ENCODE results near the gene TM4SF20.
A peak's percentile ranks its signal among the peaks of the same experiment; 100 is the strongest.

Gene TM4SF20

DNA sequence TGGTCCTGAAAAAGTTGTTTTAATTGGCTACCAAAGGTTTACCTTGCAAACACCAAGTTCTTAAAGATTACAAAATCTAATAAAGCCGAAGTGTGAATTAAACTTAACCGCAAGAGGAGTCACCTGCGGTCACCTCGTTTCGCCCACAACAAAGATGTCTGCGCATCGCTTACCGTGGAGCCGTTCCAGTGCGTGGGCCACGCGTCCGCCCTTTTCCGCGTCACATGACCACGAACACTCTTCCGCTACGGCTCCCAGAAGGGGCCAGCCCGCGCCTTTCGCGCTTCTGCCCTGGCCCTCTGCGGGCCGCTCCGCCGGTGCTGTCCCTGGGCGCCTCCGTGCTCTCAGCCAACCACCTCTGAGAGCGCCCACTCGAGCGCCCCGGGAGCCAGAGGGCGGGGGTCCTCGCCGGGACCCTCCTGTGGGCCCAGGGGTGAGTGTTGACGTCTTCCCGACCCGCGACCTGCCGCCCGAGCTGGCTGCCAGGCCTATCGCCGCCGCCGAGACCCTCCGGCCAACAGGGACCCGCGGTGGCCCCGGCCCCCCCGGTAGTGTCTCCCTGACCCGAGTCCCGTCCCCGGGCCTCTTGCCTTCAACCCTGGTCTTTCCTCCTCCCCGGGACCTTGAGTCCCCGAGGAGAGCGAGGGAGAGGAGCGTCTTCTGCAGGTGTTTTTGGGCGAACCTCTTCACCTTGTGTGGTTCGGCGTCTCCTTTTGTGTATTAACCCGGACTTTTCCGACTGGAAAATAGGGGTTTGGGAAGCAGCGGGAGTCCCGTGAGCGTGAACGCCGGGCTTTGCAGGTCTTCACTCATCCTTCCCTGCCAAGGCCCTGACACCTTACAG, 53.9 kb downstream of the TM4SF20 start, which contains the start of gene MFF:
Gene MFF (plus strand): TSS at position 257 of the 844 bp plus-strand sequence. CDS start 5,415 bp downstream, outside the sequence.
- Histone ChIP-seq H3K27me3 (ENCODE audit: insufficient read depth, low read length) (no peaks in the 10 kb centered on the region), H3K4me1 (ENCODE audit: insufficient read depth, low read length, severe bottlenecking) (peaks cover 32% of the 10 kb centered on the region), H3K4me2 (ENCODE audit: low read length) (peak within 1 kb of the TSS; percentile 84), H4K20me1 (ENCODE audit: insufficient read depth, low read length) (no peaks in the 10 kb centered on the region), H2AFZ (ENCODE audit: low read length) (peak within 1 kb of the TSS; percentile 65; the same call in 1 of the 2 replicates), H3K4me3 (ENCODE audit: low read depth, low read length, poor library complexity, severe bottlenecking) (peak within 1 kb of the TSS; percentile 79), H3K9me3 (ENCODE audit: low read length) (0 out of 2 replicates have a peak, but pooled peaks cover 3% of the 10 kb centered on the region), H3K9me2 (ENCODE audit: low read depth, low read length) (no peaks in the 10 kb centered on the region), H3K27ac (ENCODE audit: low read depth, low read length, poor library complexity, severe bottlenecking) (peak within 1 kb of the TSS; percentile 31), H3K36me3 (ENCODE audit: insufficient read depth, low read length) (peaks cover 11% of the 10 kb centered on the region), H3F3A (ENCODE audit: insufficient read depth, low read length) (no peaks in the 10 kb centered on the region), H3K9ac (ENCODE audit: low read length) (peak within 1 kb of the TSS; percentile 88), H3K79me2 (ENCODE audit: insufficient read depth, low read length) (peaks cover 48% of the 10 kb centered on the region)
- no peak for TF ChIP-seq EZH2 (IDR thresholded peaks at IDR 0.05; ENCODE audit: borderline replicate concordance, low read length)
- TF ChIP-seq, protein P1, sequence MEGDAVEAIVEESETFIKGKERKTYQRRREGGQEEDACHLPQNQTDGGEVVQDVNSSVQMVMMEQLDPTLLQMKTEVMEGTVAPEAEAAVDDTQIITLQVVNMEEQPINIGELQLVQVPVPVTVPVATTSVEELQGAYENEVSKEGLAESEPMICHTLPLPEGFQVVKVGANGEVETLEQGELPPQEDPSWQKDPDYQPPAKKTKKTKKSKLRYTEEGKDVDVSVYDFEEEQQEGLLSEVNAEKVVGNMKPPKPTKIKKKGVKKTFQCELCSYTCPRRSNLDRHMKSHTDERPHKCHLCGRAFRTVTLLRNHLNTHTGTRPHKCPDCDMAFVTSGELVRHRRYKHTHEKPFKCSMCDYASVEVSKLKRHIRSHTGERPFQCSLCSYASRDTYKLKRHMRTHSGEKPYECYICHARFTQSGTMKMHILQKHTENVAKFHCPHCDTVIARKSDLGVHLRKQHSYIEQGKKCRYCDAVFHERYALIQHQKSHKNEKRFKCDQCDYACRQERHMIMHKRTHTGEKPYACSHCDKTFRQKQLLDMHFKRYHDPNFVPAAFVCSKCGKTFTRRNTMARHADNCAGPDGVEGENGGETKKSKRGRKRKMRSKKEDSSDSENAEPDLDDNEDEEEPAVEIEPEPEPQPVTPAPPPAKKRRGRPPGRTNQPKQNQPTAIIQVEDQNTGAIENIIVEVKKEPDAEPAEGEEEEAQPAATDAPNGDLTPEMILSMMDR (IDR thresholded peaks at IDR 0.05; ENCODE audit: low read length), result peak; percentile 56

DNA sequence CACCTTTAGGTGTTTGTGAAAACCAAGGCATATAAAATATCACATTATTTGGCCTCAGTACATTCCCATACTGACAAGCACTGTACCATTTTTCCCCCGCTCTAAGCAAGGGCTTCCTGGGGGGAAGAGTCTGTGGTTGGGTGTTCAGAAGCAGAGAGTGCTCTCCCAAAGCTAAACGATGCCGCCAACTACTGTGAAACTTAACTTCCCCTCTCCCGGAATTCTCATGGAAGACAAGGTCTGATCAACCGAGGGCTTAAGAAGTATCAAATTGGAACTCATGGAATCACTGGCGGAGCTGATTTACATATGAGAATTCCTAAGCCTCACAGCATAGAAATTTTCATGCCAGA, 54.5 kb downstream of the TM4SF20 start:
- Histone ChIP-seq H2AFZ (ENCODE audit: low read length) (peak overlapping the region; percentile 65; the same call in 1 of the 2 replicates), H4K20me1 (ENCODE audit: insufficient read depth, low read length) (no peaks in the 10 kb centered on the region), H3K4me1 (ENCODE audit: insufficient read depth, low read length, severe bottlenecking) (peaks cover 32% of the 10 kb centered on the region), H3K9me2 (ENCODE audit: low read depth, low read length) (no peaks in the 10 kb centered on the region), H3K27ac (ENCODE audit: low read depth, low read length, poor library complexity, severe bottlenecking) (no peak overlapping the region), H3K4me2 (ENCODE audit: low read length) (peak overlapping the region; percentile 84), H3F3A (ENCODE audit: insufficient read depth, low read length) (no peaks in the 10 kb centered on the region), H3K27me3 (ENCODE audit: insufficient read depth, low read length) (no peaks in the 10 kb centered on the region), H3K9ac (ENCODE audit: low read length) (peak overlapping the region; percentile 88), H3K9me3 (ENCODE audit: low read length) (0 out of 2 replicates have a peak, but pooled peaks cover 3% of the 10 kb centered on the region), H3K79me2 (ENCODE audit: insufficient read depth, low read length) (peaks cover 42% of the 10 kb centered on the region), H3K36me3 (ENCODE audit: insufficient read depth, low read length) (peaks cover 5% of the 10 kb centered on the region), H3K4me3 (ENCODE audit: low read depth, low read length, poor library complexity, severe bottlenecking) (peak overlapping the region; percentile 79)
- no peak for TF ChIP-seq EZH2 (IDR thresholded peaks at IDR 0.05; ENCODE audit: borderline replicate concordance, low read length)
- TF ChIP-seq, protein P1 (IDR thresholded peaks at IDR 0.05; ENCODE audit: low read length), result no peak

DNA sequence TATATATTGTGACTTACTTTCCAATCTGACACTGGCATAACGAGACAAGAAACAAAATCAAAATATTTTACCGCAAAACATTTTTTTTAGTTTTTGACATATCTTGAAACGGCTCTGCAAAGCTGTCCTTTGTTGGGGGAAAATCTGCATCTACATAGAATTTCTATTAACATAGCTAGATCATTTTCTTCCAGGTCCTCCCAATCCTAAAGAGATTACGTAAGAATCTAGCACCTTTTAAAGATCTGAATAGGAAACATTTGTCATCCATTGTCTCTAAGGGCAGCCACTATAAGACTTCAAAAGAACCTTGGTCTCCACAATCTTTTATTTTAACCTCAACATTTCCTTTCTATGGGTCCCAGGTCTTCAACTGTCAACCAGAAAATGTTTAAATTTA, 55.3 kb downstream of the TM4SF20 start:
- Histone ChIP-seq H3K4me3 (ENCODE audit: low read depth, low read length, poor library complexity, severe bottlenecking) (no peak overlapping the region), H2AFZ (ENCODE audit: low read length) (no peak overlapping the region), H3F3A (ENCODE audit: insufficient read depth, low read length) (no peaks in the 10 kb centered on the region), H3K4me2 (ENCODE audit: low read length) (no peak overlapping the region), H3K27me3 (ENCODE audit: insufficient read depth, low read length) (no peaks in the 10 kb centered on the region), H3K36me3 (ENCODE audit: insufficient read depth, low read length) (no peaks in the 10 kb centered on the region; the same call in 1 of the 2 replicates), H3K9ac (ENCODE audit: low read length) (no peak overlapping the region), H3K79me2 (ENCODE audit: insufficient read depth, low read length) (peaks cover 35% of the 10 kb centered on the region), H3K4me1 (ENCODE audit: insufficient read depth, low read length, severe bottlenecking) (peaks cover 32% of the 10 kb centered on the region), H4K20me1 (ENCODE audit: insufficient read depth, low read length) (no peaks in the 10 kb centered on the region), H3K27ac (ENCODE audit: low read depth, low read length, poor library complexity, severe bottlenecking) (no peak overlapping the region), H3K9me3 (ENCODE audit: low read length) (0 out of 2 replicates have a peak, but pooled peaks cover 3% of the 10 kb centered on the region), H3K9me2 (ENCODE audit: low read depth, low read length) (no peaks in the 10 kb centered on the region)
- TF ChIP-seq, protein P1 (IDR thresholded peaks at IDR 0.05; ENCODE audit: low read length), result no peak
- no peak for TF ChIP-seq EZH2 (IDR thresholded peaks at IDR 0.05; ENCODE audit: borderline replicate concordance, low read length)
